T-helper 2 cell treated with Interferon-gamma antibody and Interleukin-4, amounts not matched to agents 5 μg/mL and 100 μg/mL, for 36 hours (primary cell): Measurements from ENCODE around the gene COL23A1.

Experiments used
- DNase-seq: peaks from one replicate; pipeline ENCODE4 v3.0.0; 2021; ENCODE audit warnings: low spot score
- H3K27ac Mint-ChIP-seq: one replicate; pipeline ENCODE4 v1.8.0; 2021; ENCODE audit warnings: mild to moderate bottlenecking, mixed read lengths
- H3K27me3 Mint-ChIP-seq: one replicate; pipeline ENCODE4 v1.8.0; 2021; ENCODE audit warnings: low read depth, mixed read lengths
- H3K36me3 Mint-ChIP-seq: one replicate; pipeline ENCODE4 v1.8.0; 2021; ENCODE audit warnings: low read depth, mixed read lengths
- H3K4me1 Mint-ChIP-seq: one replicate; pipeline ENCODE4 v1.8.0; 2021; ENCODE audit warnings: low read depth, mixed read lengths
- H3K4me3 Mint-ChIP-seq: one replicate; pipeline ENCODE4 v1.8.0; 2022; ENCODE audit warnings: mild to moderate bottlenecking, moderate library complexity, mixed read lengths
- H3K9me3 Mint-ChIP-seq: one replicate; pipeline ENCODE4 v1.8.0; 2021; ENCODE audit warnings: mixed read lengths

Gene COL23A1

GRCh38 chr5:178441486-178442270, 148.5 kb downstream of the COL23A1 start:
- DNase-seq: no peak
- Mint-ChIP-seq H3K4me3 (no peak overlapping the region), H3K9me3 (no peaks in the 10 kb centered on the region), H3K36me3 (no peaks in the 10 kb centered on the region), H3K27ac (no peak overlapping the region), H3K27me3 (peaks cover 5% of the 10 kb centered on the region), H3K4me1 (no peaks in the 10 kb centered on the region)

- H3K27ac Mint-ChIP-seq: no peak overlapping the region
- H3K4me1 Mint-ChIP-seq: no peaks in the 10 kb centered on the region
- peaks cover 5% of the 10 kb centered on the region for H3K27me3 Mint-ChIP-seq
- no peaks in the 10 kb centered on the region for H3K9me3 Mint-ChIP-seq
- DNase-seq: no peak
- H3K4me3 Mint-ChIP-seq: no peak overlapping the region
- no peaks in the 10 kb centered on the region for H3K36me3 Mint-ChIP-seq
Measured at GRCh38 chr5:178440181-178440580, 150.0 kb downstream of the COL23A1 start.

- Mint-ChIP-seq H3K9me3 (no peaks in the 10 kb centered on the region), H3K4me3 (no peak overlapping the region), H3K27ac (no peak overlapping the region), H3K4me1 (no peaks in the 10 kb centered on the region), H3K27me3 (peaks cover 5% of the 10 kb centered on the region), H3K36me3 (no peaks in the 10 kb centered on the region)
- DNase-seq: no peak
Measured at GRCh38 chr5:178439493-178440180, 150.6 kb downstream of the COL23A1 start.

- Mint-ChIP-seq H3K36me3 (no peaks in the 10 kb centered on the region), H3K9me3 (no peaks in the 10 kb centered on the region), H3K27me3 (peaks cover 5% of the 10 kb centered on the region), H3K4me1 (no peaks in the 10 kb centered on the region), H3K27ac (no peak overlapping the region), H3K4me3 (no peak overlapping the region)
- DNase-seq: no peak
Measured at GRCh38 chr5:178438796-178439195, 151.4 kb downstream of the COL23A1 start.

- H3K36me3 Mint-ChIP-seq: no peaks in the 10 kb centered on the region
- H3K4me3 Mint-ChIP-seq: no peak overlapping the region
- DNase-seq: no peak
- no peaks in the 10 kb centered on the region for H3K9me3 Mint-ChIP-seq
- H3K4me1 Mint-ChIP-seq: no peaks in the 10 kb centered on the region
- peaks cover 5% of the 10 kb centered on the region for H3K27me3 Mint-ChIP-seq
- H3K27ac Mint-ChIP-seq: no peak overlapping the region
Measured at GRCh38 chr5:178437386-178438075, 152.7 kb downstream of the COL23A1 start.

- Mint-ChIP-seq H3K4me1 (no peaks in the 10 kb centered on the region), H3K36me3 (no peaks in the 10 kb centered on the region), H3K9me3 (no peaks in the 10 kb centered on the region), H3K27ac (no peak overlapping the region), H3K4me3 (no peak overlapping the region), H3K27me3 (peaks cover 5% of the 10 kb centered on the region)
- no peak for DNase-seq
Measured at GRCh38 chr5:178436326-178436940, 153.8 kb downstream of the COL23A1 start.

GRCh38 chr5:178435321-178436238, 154.6 kb downstream of the COL23A1 start:
- no peak overlapping the region for H3K27ac Mint-ChIP-seq
- no peaks in the 10 kb centered on the region for H3K9me3 Mint-ChIP-seq
- no peaks in the 10 kb centered on the region for H3K36me3 Mint-ChIP-seq
- DNase-seq: no peak
- no peak overlapping the region for H3K4me3 Mint-ChIP-seq
- H3K27me3 Mint-ChIP-seq: peaks cover 2% of the 10 kb centered on the region
- no peaks in the 10 kb centered on the region for H3K4me1 Mint-ChIP-seq

GRCh38 chr5:178434851-178435250, 155.3 kb downstream of the COL23A1 start:
- no peak overlapping the region for H3K27ac Mint-ChIP-seq
- no peaks in the 10 kb centered on the region for H3K36me3 Mint-ChIP-seq
- no peaks in the 10 kb centered on the region for H3K9me3 Mint-ChIP-seq
- H3K4me1 Mint-ChIP-seq: no peaks in the 10 kb centered on the region
- DNase-seq: no peak
- no peak overlapping the region for H3K4me3 Mint-ChIP-seq
- H3K27me3 Mint-ChIP-seq: no peaks in the 10 kb centered on the region

- no peaks in the 10 kb centered on the region for H3K36me3 Mint-ChIP-seq
- H3K4me3 Mint-ChIP-seq: no peak overlapping the region
- H3K27ac Mint-ChIP-seq: no peak overlapping the region
- DNase-seq: no peak
- no peaks in the 10 kb centered on the region for H3K9me3 Mint-ChIP-seq
- H3K27me3 Mint-ChIP-seq: no peaks in the 10 kb centered on the region
- H3K4me1 Mint-ChIP-seq: no peaks in the 10 kb centered on the region
Measured at GRCh38 chr5:178434016-178434761, 156.0 kb downstream of the COL23A1 start.

GRCh38 chr5:178433273-178433775, 156.9 kb downstream of the COL23A1 start:
- Mint-ChIP-seq H3K4me1 (no peaks in the 10 kb centered on the region), H3K27ac (no peak overlapping the region), H3K27me3 (no peaks in the 10 kb centered on the region), H3K36me3 (no peaks in the 10 kb centered on the region), H3K4me3 (no peak overlapping the region), H3K9me3 (no peaks in the 10 kb centered on the region)
- no peak for DNase-seq

GRCh38 chr5:178432421-178433272, 157.5 kb downstream of the COL23A1 start:
- Mint-ChIP-seq H3K9me3 (no peaks in the 10 kb centered on the region), H3K27me3 (no peaks in the 10 kb centered on the region), H3K4me1 (no peaks in the 10 kb centered on the region), H3K36me3 (no peaks in the 10 kb centered on the region), H3K27ac (no peak overlapping the region), H3K4me3 (no peak overlapping the region)
- DNase-seq: no peak

GRCh38 chr5:178431782-178432165, 158.4 kb downstream of the COL23A1 start:
- Mint-ChIP-seq H3K36me3 (no peaks in the 10 kb centered on the region), H3K27me3 (no peaks in the 10 kb centered on the region), H3K4me3 (no peak overlapping the region), H3K27ac (no peak overlapping the region), H3K4me1 (no peaks in the 10 kb centered on the region), H3K9me3 (no peaks in the 10 kb centered on the region)
- DNase-seq: no peak
